Measurements from ENCODE around the gene PIK3CD.

DNA sequence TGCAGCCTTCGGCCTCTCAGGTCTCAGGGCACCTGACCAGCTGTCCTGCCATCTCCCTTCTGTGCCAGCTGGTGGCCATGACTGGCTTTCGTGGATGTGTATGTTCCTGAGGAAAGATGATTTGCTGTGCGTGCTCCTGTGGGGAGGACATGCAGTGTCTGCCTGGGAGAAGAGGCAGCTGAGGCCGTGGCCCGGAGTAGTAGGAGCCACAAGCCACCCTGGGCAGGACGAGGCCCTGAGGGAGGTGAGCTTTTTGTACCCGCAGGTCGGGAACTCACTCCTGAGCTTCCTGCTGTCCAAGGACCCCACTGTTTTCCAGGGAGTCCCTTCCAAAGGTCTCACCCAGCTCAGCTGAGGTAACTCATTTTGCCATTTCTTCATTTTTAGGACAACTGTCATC, 58.5 kb downstream of the PIK3CD start:
- TF ChIP-seq, protein P1, sequence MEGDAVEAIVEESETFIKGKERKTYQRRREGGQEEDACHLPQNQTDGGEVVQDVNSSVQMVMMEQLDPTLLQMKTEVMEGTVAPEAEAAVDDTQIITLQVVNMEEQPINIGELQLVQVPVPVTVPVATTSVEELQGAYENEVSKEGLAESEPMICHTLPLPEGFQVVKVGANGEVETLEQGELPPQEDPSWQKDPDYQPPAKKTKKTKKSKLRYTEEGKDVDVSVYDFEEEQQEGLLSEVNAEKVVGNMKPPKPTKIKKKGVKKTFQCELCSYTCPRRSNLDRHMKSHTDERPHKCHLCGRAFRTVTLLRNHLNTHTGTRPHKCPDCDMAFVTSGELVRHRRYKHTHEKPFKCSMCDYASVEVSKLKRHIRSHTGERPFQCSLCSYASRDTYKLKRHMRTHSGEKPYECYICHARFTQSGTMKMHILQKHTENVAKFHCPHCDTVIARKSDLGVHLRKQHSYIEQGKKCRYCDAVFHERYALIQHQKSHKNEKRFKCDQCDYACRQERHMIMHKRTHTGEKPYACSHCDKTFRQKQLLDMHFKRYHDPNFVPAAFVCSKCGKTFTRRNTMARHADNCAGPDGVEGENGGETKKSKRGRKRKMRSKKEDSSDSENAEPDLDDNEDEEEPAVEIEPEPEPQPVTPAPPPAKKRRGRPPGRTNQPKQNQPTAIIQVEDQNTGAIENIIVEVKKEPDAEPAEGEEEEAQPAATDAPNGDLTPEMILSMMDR (IDR thresholded peaks at IDR 0.05): no peak
- no peak for TF ChIP-seq POLR2A (IDR thresholded peaks at IDR 0.05)
